CD4-positive, alpha-beta T cell treated with Interleukin-17A for 1 hour (primary cell): ENCODE results near the gene CFAP46.
"Not testable (repeated sequence)": the region's sequence is repeated elsewhere in the genome, so short reads cannot be mapped to it uniquely, and the experiment has no call there.

Experiments used
- DNase-seq: peaks from one replicate; pipeline ENCODE4 v3.0.0-alpha.2; 2020

CFAP46 gene

GRCh38 chr10:132785723-132786475, 156.5 kb downstream of the CFAP46 start, which contains the start of gene NKX6-2:
Gene NKX6-2, minus strand, starts transcription at chr10:132786147. Its CDS starts 199 bp downstream, at chr10:132785948.
- DNase-seq = no peak

- DNase-seq = no peak
Observed at GRCh38 chr10:132784866-132785722, 157.3 kb downstream of the CFAP46 start.

DNA sequence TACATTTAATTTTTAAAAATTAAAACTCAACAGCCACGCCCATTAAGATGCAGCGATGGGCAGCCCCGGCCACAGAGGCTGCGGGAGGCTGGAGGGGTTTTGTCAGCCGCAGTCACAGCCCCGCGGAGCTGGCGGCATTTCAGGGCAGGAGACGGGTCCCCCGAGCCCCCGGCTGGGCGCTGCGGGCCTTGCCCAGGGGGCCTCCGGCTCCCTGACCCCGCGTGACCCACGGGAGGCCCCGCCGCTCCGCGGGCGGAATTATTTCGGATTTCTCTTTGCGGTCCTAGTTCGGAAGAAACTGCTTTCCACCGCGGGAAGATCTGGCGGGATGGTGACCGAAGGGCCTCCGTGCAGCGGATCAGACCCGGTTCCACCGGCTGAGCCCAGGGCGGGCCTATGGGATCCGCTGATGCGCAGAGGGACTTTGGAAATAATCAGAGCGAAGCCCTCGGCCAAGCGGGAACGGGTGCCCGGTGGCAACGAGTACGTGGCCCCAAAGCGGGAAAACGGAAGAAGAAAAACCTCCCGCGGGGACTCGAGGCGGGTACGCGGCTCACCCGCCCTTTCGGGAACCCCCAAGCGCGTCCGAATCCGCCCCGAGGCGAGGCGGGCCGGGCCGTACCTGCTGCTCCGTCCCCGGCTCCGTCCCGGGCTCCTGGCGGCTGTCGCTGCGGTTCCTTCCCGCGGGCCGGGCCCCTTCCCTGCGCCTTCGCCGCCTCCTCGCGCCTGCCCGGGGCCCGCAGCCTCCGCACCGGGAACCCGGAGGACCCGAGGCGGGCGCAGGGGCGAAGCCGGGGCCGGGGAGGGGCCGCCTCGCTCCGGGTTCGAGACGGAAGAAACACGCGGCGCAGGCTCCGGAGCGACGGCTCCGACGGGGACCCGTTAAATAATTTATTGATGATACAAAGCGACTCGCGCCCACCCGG, 158.2 kb downstream of the CFAP46 start:
- no peak for DNase-seq

GRCh38 chr10:132783165-132783939, 159.0 kb downstream of the CFAP46 start:
- DNase-seq = no peak

DNA sequence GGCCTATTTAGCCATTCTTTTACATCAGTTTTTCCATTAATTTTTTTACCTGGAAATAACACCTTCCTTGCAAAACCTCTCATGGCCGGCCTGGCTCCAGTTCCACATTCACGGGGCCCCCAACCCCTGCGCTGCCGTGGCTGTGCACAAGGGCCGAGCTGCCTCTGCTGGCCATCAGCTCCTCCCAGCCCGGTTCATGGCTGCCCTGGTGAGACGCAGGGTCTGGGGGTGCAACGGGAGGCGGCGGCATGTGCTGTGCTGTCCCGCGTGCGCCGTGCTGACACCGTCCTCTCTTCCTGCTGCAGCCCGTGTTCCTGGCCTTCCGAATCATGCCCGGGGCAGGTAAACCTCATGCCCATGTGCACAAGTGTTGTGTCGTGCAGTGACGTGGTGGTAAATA, 160.8 kb downstream of the CFAP46 start:
- DNase-seq = no peak

DNA sequence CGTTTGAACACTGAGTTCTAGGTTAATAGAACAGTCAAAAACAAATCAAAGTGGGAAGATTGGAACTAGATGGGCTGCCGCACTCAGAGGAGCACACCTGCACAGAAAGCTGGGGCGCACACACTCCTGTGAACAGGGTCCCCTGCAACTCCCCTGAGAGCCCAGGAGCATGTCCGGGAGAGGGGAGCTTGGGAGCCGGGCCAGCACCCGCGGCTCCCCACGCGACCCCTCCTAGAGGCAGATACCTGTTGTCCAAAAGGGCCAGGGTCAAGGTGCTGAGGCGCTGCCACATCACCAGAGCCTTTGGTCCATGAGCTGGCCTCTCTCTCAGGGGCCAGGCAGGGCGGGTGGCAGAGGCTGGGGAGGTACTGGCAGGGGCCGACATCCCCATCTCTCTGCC, 162.0 kb downstream of the CFAP46 start:
- DNase-seq = no peak

- DNase-seq = no peak
Observed at GRCh38 chr10:132779549-132780294, 162.6 kb downstream of the CFAP46 start.

DNA sequence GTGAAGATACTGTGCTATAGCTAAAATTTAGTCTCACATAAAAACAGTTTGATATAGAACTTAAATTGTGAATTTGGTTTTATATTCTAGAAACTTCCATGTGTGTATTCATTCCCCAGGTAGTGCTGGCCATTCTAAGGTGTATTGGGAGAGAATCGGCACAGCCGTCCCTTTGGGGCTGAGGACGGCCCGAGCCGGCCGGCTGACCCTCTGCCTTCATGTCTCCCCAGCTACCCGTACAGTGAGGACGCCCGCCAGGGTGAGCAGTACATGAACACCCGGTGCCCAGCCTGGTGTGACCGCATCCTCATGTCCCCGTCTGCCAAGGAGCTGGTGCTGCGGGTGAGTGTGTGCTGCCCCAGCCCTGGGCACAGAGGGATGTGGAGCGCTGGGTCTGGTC, 164.9 kb downstream of the CFAP46 start:
- no peak for DNase-seq

DNA sequence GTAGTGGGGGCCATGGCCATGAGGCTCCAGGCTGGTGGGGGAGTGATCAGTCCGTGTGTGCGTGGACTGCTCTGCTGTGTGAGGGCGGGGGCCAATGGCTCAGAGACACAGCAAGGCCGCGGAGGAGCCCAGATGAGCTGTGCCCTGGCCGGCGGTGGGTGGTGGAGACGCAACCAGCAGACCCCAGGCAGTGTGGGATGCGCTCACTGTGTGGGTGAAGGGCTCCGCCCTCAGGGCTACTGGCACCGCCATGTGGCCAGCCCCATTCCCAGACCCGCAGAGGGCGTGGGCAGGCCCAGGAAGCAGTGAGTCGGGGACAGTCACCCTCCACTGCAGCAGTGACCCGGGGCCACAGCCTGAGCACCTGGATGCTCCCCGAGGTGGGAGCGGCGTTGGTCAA, 165.5 kb downstream of the CFAP46 start:
- no peak for DNase-seq

DNA sequence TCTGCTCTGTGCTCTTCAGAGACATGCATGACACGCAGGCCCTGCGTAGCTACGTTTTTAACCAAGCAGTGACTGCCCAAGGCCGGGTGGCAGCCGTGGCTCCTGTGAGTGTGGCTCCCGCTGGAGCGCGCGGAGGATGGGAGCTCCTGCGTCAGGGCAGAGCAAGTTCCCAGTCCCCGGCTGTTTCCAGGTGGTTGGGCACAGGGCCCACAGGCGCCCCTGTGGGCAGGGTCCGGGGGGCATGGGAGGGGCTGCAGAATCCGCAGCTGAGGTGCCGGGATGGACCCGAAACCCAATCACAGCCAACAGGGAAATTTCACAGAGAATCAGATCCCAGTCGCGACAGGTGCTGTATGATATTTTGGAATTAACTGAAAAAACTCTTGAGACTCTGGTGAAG, 166.2 kb downstream of the CFAP46 start:
- no peak for DNase-seq

DNA sequence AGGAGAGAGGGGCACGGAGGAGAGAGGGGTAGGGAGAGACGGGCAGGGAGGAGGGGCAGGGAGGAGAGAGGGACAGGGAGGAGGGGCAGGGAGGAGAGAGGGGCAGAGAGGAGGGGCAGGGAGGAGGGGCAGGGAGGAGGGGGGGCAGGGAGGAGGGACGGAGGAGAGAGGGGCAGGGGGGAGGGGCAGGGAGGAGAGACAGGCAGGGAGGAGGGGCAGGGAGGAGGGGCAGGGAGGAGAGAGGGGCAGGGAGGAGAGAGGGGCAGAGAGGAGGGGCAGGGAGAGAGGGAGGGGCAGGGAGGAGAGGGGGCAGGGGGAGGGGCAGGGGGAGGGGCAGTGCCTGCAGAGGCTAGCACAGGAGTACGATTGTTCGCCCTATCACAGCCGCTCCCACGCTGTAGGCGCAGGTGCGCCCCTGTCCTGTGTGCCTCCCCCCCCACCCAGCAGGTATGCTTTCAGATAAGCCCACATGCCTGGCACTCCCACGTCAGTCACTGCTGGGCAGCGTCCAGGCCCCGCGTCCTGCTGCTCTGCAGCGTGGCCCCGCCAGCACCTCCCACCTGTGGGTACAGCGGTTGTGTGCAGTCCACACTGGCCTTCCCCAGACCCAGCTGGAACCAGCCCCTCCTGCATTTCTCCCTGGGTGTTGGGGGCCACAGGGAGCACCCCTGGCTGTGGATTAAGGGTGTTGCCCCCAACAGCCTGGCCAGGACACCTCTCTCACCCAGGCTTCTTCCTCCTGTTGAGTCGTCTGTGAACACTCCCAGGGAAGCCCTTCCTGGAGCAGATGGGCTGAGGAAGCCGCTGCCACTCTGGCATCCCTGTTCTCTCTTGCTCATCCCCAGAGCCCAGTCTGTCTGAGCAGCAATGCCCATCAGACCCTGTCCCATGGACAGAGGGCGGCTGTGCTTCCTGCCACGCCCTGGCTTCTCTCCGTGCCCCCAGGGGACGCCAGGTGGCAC, 167.2 kb downstream of the CFAP46 start:
- DNase-seq = no peak

GRCh38 chr10:132774181-132774901, 168.0 kb downstream of the CFAP46 start:
- DNase-seq = no peak

- not testable (repeated sequence) for DNase-seq
Observed at GRCh38 chr10:132772816-132773215, 169.6 kb downstream of the CFAP46 start.

- no peak for DNase-seq
Observed at GRCh38 chr10:132770061-132771021, 172.0 kb downstream of the CFAP46 start.

DNA sequence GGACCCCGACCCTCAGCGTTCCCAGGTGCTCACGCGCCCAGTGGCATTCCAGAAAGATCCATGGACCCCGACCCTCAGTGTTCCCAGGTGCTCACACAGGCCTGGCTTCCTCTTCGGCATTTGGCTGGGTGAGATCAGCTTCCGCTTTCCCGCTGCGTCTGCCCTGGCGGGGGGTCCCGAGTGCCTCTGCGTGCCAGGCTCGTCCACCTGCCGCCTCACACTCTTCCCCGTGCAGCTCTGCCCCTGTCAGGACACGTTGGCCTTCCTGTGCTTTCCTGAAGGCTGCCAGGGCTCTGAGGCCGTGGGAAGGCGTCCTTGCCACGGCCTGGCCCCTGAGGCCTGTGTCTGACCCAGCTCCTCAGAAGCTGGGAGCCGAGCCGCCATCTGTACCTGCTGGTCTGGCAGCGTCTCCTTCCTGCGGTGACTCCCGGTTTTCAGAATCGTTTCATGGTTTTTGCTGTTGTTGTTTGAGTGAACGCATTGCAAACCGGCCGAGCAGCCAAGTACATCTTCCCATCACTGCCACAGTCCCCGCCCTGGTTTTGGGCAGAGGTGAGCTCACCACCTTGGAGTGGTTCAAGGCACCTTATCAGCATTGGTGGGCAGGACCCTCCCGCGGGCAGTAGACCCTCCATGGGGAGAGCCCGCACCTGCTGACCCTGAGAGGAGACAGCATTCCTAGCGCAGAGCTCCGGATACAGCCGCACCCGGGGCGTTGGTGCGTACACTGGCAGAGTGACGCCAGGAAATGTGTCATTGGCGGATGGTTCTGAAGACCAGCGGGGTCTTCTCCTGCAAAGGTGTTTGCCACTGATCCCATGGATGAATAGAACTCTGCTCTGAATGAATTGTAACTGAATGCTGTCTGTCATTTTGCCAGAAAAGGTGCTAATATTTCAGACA, 173.8 kb downstream of the CFAP46 start:
- DNase-seq = no peak

DNA sequence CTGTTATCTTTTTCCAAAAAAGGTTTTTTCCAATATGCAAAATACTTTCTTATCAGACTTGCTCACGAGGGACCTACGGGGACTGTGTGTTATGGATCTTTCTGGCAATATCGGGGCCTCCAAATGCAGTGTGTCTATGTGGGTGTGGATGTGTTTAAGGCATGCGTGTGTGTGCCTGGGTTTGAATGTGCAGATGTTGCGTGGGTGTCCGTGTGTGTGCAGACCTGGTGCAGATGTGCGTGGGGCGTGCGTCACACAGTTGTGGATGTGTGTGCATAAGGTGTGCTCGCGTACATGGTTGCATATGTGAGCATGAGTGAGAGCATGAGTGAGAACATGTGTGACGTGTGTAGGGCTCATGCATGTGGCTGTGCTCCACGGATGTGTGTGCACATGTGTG, 176.1 kb downstream of the CFAP46 start:
- no peak for DNase-seq

GRCh38 chr10:132765435-132765834, 176.9 kb downstream of the CFAP46 start:
- DNase-seq = no peak
